ENCODE results near the gene SF1. TPM values are rescaled to one million over a fixed set of nuclear protein-coding genes. Genes with fewer than 3 reads are reported as not detected.

SF1 gene
- total RNA-seq, 1 donor from 2014 or later = 415 TPM

GRCh38 chr11:64734811-64735724 is 43.3 kb downstream of the SF1 start:
- no peak overlapping the region for H3K27ac Mint-ChIP-seq (ENCODE audit: unreplicated experiment)
- no peak for DNase-seq
- H3K36me3 Mint-ChIP-seq (ENCODE audit: unreplicated experiment) = peaks cover 6% of the 10 kb centered on the region
- no peaks in the 10 kb centered on the region for H3K9me3 Mint-ChIP-seq (ENCODE audit: unreplicated experiment)
- no peak for TF ChIP-seq CTCF (IDR thresholded peaks at IDR 0.05; ENCODE audit: partially characterized antibody, unreplicated experiment)
- H3K4me1 Mint-ChIP-seq (ENCODE audit: low read depth, unreplicated experiment) = no peaks in the 10 kb centered on the region
- H3K4me3 Mint-ChIP-seq (ENCODE audit: unreplicated experiment) = peak overlapping the region; percentile 22
- peaks cover 5% of the 10 kb centered on the region for H3K27me3 Mint-ChIP-seq (ENCODE audit: unreplicated experiment)

- no peak overlapping the region for H3K27ac Mint-ChIP-seq (ENCODE audit: unreplicated experiment)
- H3K4me1 Mint-ChIP-seq (ENCODE audit: low read depth, unreplicated experiment) = peaks cover 2% of the 10 kb centered on the region
- DNase-seq = no peak
- no peak for TF ChIP-seq CTCF (IDR thresholded peaks at IDR 0.05; ENCODE audit: partially characterized antibody, unreplicated experiment)
- peaks cover 6% of the 10 kb centered on the region for H3K36me3 Mint-ChIP-seq (ENCODE audit: unreplicated experiment)
- H3K27me3 Mint-ChIP-seq (ENCODE audit: unreplicated experiment) = no peaks in the 10 kb centered on the region
- H3K4me3 Mint-ChIP-seq (ENCODE audit: unreplicated experiment) = no peak overlapping the region
- H3K9me3 Mint-ChIP-seq (ENCODE audit: unreplicated experiment) = no peaks in the 10 kb centered on the region
Measured at GRCh38 chr11:64731601-64732000, 46.7 kb downstream of the SF1 start.

GRCh38 chr11:64729851-64730382 is 48.4 kb downstream of the SF1 start:
- Mint-ChIP-seq H3K36me3 (ENCODE audit: unreplicated experiment) (no peaks in the 10 kb centered on the region), H3K27me3 (ENCODE audit: unreplicated experiment) (peaks cover 5% of the 10 kb centered on the region), H3K4me3 (ENCODE audit: unreplicated experiment) (no peak overlapping the region), H3K27ac (ENCODE audit: unreplicated experiment) (no peak overlapping the region), H3K4me1 (ENCODE audit: low read depth, unreplicated experiment) (peaks cover 13% of the 10 kb centered on the region), H3K9me3 (ENCODE audit: unreplicated experiment) (peaks cover 2% of the 10 kb centered on the region)
- DNase-seq = peak; percentile 79
- no peak for TF ChIP-seq CTCF (IDR thresholded peaks at IDR 0.05; ENCODE audit: partially characterized antibody, unreplicated experiment)

- H3K27ac Mint-ChIP-seq (ENCODE audit: unreplicated experiment) = no peak overlapping the region
- H3K36me3 Mint-ChIP-seq (ENCODE audit: unreplicated experiment) = no peaks in the 10 kb centered on the region
- no peak for DNase-seq
- TF ChIP-seq CTCF (IDR thresholded peaks at IDR 0.05; ENCODE audit: partially characterized antibody, unreplicated experiment) = no peak
- peaks cover 11% of the 10 kb centered on the region for H3K27me3 Mint-ChIP-seq (ENCODE audit: unreplicated experiment)
- H3K9me3 Mint-ChIP-seq (ENCODE audit: unreplicated experiment) = peaks cover 9% of the 10 kb centered on the region
- peaks cover 20% of the 10 kb centered on the region for H3K4me1 Mint-ChIP-seq (ENCODE audit: low read depth, unreplicated experiment)
- no peak overlapping the region for H3K4me3 Mint-ChIP-seq (ENCODE audit: unreplicated experiment)
Measured at GRCh38 chr11:64728757-64729365, 49.5 kb downstream of the SF1 start.
